ENCODE results near the gene FNBP1. TPM values are rescaled to one million over a fixed set of nuclear protein-coding genes. Genes with fewer than 3 reads are reported as not detected.
A peak's percentile ranks its signal among the peaks of the same experiment; 100 is the strongest.
"Not testable (repeated sequence)": the region's sequence is repeated elsewhere in the genome, so short reads cannot be mapped to it uniquely, and the experiment has no call there.

Gene FNBP1
- total and polyA plus RNA-seq, 8 donors, result 30.4 to 51.8 (median 34.4) TPM

- intact Hi-C loops (cut with DNase I), result no loop called here
- Histone ChIP-seq H3K4me3 (no peak overlapping the region), H3K36me3 (peaks cover 0 to 9% of the 10 kb centered on the region in 2 donors), H3K27ac (peak overlapping the region; percentile 63 to 88), H3K27me3 (no peaks in the 10 kb centered on the region), H3K4me1 (peaks cover 4 to 44% of the 10 kb centered on the region in 2 donors), H3K9me3 (peaks cover 0 to 8% of the 10 kb centered on the region in 2 donors)
- TF ChIP-seq CTCF (IDR thresholded peaks at IDR 0.05), result no peak
- peak; percentile 22 for ATAC-seq
- DNase-seq, result no peak
Observed at GRCh38 chr9:129946246-129946995, 96.6 kb downstream of the FNBP1 start.

- TF ChIP-seq CTCF (IDR thresholded peaks at IDR 0.05), result no peak
- peak; percentile 41 for ATAC-seq
- Histone ChIP-seq H3K36me3 (peaks cover 0 to 4% of the 10 kb centered on the region in 2 donors), H3K9me3 (peaks cover 0 to 8% of the 10 kb centered on the region in 2 donors), H3K27ac (peak overlapping the region; percentile 63 to 88), H3K4me3 (no peak overlapping the region), H3K27me3 (no peaks in the 10 kb centered on the region), H3K4me1 (peaks cover 4 to 44% of the 10 kb centered on the region in 2 donors)
- DNase-seq, result no peak
- intact Hi-C loops (cut with DNase I), result no loop called here
Observed at GRCh38 chr9:129945314-129945713, 97.7 kb downstream of the FNBP1 start.

- Histone ChIP-seq H3K4me3 (no peak overlapping the region), H3K36me3 (peaks cover 0 to 4% of the 10 kb centered on the region in 2 donors), H3K27me3 (no peaks in the 10 kb centered on the region), H3K4me1 (peaks cover 4 to 44% of the 10 kb centered on the region in 2 donors), H3K27ac (peak overlapping the region; percentile 63 to 88), H3K9me3 (peaks cover 0 to 8% of the 10 kb centered on the region in 2 donors)
- peak; percentile 66 for ATAC-seq
- no peak for DNase-seq
- intact Hi-C loops (cut with DNase I), result no loop called here
- TF ChIP-seq CTCF (IDR thresholded peaks at IDR 0.05), result no peak
Observed at GRCh38 chr9:129944506-129945116, 98.4 kb downstream of the FNBP1 start.

GRCh38 chr9:129939431-129939830 lies 103.6 kb downstream of the FNBP1 start:
- DNase-seq, result no peak
- Histone ChIP-seq H3K27ac (no peak overlapping the region), H3K36me3 (peaks cover 0 to 4% of the 10 kb centered on the region in 2 donors), H3K4me3 (no peak overlapping the region), H3K27me3 (no peaks in the 10 kb centered on the region), H3K9me3 (peaks cover 0 to 8% of the 10 kb centered on the region in 2 donors), H3K4me1 (peaks cover 8 to 30% of the 10 kb centered on the region in 2 donors)
- intact Hi-C loops (cut with DNase I), result no loop called here
- TF ChIP-seq CTCF (IDR thresholded peaks at IDR 0.05), result no peak
- no peak for ATAC-seq

- peaks cover 14 to 33% of the 10 kb centered on the region in 2 donors for H3K4me1 ChIP-seq
- peaks cover 0 to 4% of the 10 kb centered on the region in 2 donors for H3K36me3 ChIP-seq
- peaks cover 0 to 8% of the 10 kb centered on the region in 2 donors for H3K9me3 ChIP-seq
- H3K4me3 ChIP-seq, result no peak overlapping the region
- intact Hi-C loops (cut with DNase I), result no loop called here
- no peaks in the 10 kb centered on the region for H3K27me3 ChIP-seq
- no peak for DNase-seq
- H3K27ac ChIP-seq, result peak overlapping the region; percentile 46 to 50
- peak; percentile 22 for ATAC-seq
- TF ChIP-seq CTCF (IDR thresholded peaks at IDR 0.05), result no peak
Observed at GRCh38 chr9:129938291-129938979, 104.6 kb downstream of the FNBP1 start.

GRCh38 chr9:129937879-129938278 lies 105.1 kb downstream of the FNBP1 start:
- intact Hi-C loops (cut with DNase I); H3K27ac ChIP-seq; H3K9me3 ChIP-seq; H3K27me3 ChIP-seq; H3K4me3 ChIP-seq; H3K36me3 ChIP-seq; DNase-seq; ATAC-seq: not testable (repeated sequence)
- H3K4me1 ChIP-seq, result peaks cover 18 to 39% of the 10 kb centered on the region in 2 donors

Data from left lung (tissue), 10 donors.